Anterior cingulate cortex (tissue), 58 donors: Measurements from ENCODE around the gene SAMD3.
"Not testable (repeated sequence)": the region's sequence is repeated elsewhere in the genome, so short reads cannot be mapped to it uniquely, and the experiment has no call there.

ENCODE experiments used
- DNase-seq, 58 donors: peaks; one replicate each; lab custom pipeline; 2025; lab: John Stamatoyannopoulos, UW

Gene SAMD3

DNA sequence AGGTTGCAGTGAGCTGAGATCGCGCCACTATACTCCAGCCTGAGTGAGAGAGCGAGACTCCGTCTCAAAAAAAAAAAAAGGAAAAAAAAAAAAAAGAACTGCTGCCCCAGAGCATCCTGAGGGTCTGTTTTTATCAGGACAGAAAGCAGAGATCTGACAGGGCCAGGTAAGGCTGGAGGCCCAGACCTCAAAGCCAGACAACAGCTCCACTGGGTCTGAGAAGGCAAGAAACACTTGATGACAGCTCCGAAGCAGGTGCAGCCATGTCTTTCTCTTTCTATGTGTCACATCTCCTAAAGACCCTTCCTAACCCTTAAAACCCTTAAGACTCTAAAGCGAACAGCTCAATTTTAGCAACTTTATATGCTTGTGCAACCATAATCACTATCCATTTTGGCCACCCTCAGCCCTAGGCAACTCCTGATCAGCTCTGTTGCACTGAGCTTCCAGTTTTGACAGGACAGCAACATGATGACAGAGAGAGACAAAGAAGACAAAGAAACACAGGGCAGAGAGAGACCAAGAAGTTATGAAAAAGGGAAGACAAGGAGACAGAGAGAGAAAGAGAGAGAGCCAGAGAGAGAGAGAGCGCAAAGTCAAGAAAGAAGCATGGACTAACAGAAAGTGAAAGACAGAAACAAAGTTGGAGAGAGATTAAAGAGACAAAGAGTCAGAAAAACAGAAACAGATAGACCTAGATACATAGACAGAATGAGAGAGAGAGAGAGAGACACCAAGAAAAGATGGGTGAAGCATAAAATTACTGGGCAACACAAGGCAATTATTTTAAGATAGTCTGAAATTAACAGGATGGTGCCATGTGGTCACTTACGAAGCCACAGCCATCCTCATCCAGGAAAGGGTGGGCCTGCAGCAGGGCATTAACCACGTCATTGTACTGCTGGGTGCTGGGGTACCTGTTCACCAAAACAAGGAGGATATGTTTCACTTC lies 39.2 kb downstream of the SAMD3 start:
- DNase-seq = no peak

DNA sequence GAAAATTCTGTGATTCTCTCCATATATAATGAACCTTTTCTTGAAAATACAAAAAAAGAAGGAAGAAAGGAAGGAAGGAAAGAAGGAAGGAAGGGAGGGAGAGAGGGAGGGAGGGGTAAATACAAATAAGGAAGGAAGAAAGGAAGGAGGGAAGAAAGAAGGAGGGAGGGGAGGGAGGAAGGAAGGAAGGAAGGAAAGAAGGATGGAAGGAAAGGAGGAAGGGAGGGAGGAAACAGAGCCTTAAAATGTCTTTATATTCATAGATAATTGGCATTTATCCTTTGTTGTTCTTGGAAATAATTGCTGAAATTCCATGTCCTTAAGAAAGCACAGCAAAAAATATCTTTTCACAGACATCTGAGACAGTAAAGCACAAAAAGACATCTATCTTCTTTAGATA lies 40.3 kb downstream of the SAMD3 start:
- DNase-seq = no peak

DNA sequence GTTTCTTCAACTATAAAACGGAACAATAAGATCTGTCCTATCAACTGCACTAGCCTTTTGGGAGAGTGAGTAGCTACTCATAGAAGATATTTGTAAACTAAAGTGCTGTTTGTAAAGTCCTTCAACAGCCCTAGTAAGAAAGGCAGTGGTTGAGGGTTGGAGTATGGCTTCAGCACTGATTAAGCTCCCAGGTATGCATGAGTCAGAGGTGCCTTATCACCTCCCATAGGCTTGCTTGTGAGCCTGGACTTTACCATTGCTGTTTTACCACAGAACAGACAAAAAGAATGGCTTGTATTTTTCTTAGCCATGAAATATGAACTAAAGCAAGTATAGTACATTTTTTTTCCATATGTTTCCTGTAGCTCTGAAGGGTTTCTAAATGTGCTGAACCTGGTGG lies 44.1 kb downstream of the SAMD3 start:
- no peak for DNase-seq

DNA sequence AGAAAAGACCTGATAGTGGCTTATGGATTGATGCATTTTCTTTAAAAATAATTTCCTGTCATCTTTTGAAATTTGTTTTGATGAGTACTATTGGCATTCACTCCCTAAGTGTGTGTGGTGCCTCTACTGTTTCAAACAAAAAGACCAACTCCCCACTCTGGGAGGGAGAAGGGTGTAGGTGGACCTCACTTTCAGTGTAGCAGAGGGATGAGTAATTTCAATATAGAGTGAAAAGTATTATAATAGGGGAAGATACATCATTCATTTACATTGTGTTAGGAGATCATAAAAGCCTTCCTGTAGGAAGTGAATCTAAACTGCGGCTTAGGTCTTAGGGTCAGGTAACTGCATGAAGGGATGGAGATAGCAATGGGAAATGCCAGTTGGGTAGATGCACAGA lies 46.4 kb downstream of the SAMD3 start:
- DNase-seq = no peak

DNA sequence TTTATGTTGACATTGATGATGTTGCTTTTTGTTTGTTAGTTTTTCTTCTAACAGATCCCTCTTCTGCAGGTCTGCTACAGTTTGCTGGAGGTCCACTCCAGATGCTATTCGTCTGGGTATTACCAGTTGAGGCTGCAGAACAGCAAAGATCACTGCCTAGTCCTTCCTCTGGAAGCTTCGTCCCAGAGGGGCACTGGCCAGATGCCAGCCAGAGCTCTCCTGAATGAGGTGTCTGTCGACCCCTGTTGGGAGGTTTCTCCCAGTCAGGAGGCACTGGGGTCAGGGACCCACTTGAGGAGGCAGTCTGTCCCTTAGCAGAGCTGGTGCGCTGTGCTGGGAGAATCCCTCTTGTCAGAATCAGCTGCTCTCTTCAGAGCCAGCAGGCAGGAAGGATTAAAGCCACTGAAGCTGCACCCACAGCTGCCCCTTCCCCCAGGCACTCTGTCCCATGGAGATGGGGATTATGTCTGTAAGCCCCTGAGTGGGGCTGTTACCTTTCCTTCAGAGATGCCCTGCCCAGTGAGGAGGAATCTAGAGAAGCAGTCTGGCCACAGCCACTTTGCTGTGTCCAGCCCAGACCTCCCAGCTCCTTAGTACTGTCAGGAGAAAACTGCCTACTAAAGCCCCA lies 49.3 kb downstream of the SAMD3 start:
- not testable (repeated sequence) for DNase-seq

DNA sequence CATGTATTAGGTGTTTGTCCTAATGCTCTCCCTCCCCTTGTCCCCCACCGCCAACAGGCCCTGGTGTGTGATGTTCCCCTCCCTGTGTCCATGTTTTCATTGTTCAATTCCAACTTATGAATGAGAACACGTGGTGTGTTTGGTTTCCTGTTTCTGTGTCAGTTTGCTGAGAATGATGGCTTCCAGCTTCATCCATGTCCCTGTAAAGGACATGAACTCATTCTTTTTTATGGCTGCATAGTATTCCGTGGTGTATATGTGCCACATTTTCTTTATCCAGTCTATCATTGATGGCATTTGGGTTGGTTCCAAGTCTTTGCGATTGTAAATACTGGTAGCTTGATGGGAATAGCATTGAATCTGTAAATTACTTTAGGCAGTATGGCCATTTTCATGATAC lies 52.6 kb downstream of the SAMD3 start:
- not testable (repeated sequence) for DNase-seq

DNA sequence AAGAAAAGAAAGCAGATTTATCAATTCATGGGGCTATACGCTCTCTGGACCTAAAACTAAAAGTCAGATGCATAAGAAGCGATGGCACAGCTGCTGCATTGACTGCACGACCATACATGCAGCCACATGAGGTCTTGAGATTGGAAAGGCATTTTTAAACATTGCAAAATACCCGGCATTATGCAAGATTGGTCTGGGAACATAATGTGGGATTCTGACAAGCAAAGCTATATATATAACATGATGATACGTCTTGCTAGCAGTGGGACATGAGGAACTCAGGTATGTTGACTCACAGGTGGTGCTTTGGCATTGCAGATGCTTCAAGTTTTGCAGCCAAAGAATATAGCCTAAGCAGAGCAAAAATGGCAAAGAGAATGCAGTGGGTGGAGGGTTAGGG lies 55.1 kb downstream of the SAMD3 start:
- DNase-seq = no peak

DNA sequence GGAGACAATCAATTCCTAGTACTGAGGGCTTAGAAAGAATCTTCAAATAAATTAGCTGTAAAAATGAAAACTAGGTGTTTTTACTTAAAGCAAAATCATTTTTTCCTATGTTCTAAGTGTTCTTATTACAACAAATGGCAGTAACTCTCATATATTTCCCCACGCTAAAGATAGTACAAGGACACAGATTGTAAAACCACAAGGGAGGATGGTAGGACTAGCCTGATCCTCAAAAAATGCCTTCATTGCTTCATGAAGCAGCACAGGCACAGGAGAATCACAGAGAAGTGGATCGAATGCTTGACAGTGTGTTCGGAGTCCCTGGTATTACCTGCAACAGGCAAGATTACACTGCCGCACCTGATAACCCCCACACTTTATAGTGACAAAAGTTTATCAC lies 58.5 kb downstream of the SAMD3 start:
- no peak for DNase-seq

DNA sequence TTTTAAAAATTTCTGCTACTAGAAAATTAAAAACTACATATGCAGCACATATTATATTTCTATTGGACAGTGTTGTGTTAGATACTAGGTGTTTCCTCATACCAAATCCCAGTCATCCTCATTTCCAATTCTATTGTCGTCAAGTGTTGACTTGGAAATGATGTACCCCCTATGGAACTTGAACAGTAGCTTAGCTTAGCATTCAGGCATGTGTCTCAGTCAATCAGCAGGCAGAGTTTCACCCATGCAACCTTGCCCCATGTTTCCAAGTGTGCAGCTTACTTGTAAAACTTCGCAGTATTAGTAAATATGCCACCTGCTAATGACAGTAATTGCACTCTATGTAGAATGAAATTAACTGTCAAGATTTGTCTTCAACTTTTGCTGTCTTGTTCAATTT lies 59.5 kb downstream of the SAMD3 start:
- DNase-seq = no peak

DNA sequence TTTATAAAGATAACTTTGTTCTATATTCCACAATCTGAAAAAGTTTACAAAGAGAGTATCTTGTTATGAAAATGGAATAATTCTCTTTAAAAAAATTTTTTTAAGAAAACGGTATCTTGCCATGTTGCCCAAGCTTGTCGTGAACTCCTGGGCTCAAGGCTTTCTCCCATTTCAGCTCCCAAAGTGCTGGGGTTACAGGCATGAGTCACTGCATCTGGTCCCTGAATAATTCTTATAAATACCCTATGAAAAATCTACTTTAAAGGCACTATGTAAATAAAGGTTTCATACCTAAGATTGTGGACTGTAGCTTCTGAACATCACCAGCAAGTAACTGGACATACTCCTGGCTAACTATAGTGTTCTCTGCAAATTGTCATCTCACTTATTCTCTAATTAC lies 60.3 kb downstream of the SAMD3 start:
- DNase-seq = no peak

DNA sequence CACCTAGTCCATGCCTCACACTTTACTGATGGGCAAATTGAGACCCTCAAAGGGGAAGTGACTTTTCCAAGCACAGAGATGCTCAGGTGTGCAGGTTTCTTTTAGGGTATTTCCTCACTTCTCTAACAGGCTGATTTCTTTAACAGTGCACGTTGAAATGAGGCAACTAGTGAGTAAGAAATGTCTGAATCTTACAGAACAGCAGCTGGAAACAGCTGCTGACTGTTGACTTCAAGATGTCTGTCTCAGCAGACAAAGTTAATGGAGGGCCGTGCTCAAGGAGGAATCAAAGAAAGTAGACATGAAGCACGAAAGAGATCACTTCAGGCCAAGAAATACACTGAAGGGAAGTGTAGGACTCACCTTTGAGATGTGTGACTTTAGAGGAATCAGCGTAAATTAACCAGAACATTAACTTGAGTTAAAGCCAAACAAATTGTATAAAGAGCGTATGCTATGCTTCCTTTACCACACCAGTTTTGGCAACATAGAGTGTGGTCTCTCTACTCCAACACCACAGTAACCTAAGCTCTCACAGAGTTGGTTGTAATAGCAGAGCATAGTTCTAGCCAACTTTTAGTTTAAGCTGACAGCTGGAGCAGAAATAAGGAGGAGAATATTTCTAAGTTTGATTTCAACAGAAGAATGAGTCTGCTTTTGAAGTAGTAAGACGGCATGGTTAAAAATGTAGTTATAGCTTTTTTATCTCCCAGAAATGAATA lies 60.9 kb downstream of the SAMD3 start:
- DNase-seq = no peak

DNA sequence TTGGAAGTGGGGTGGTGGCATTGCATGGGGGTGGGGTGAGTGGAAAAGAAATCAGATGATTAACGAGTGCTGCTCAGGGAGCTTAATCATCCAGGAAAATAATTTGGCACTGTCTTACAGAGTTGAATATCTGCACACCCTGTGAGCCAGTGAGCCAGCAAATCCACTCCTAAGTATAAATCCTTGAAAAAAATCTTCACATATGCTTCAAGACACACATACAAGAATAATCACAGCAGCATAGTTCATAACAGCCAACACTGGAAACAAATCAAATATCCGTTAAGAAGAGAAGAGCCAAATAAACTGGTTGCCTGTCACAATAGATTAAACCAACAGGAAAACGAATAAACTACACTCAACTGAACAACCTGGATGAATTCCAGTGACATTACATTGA lies 62.8 kb downstream of the SAMD3 start:
- no peak for DNase-seq

DNA sequence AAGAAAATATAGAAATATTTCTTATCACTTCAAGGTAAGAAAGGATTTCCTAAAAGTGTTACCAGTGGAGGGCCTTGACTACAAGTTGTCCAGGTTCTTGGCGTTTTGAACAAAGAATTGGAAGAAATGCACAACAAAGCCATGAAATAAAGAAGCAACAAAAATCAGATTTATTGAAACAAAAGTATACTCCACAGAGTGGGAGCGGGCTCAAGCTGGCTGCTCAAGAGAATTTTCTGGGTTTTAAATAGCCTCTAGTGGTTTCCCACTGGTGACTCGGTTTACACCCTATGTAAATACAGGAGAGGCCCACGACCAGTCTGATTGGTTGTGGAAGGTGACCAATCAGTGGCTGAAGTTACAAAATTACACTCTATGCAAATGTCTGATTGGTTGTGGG lies 64.2 kb downstream of the SAMD3 start:
- no peak for DNase-seq

DNA sequence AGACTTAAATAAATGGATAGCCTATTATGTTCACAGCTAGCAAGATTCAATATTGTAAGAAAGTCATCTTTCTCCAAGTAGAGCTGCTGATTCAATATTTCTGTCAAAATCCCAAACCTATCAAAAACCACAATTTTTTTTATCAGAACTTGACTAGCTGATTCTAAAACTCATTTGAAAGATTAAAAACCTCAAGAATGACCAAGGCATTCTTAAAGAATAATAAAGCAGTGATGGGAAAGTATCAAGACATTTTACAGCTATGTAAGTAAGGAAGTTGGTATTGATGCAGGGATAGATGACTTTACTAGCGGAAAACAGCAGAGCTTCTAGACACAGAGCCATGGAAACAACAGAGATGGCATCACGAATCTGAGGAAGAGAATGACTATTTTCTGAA lies 64.7 kb downstream of the SAMD3 start:
- DNase-seq = no peak

DNA sequence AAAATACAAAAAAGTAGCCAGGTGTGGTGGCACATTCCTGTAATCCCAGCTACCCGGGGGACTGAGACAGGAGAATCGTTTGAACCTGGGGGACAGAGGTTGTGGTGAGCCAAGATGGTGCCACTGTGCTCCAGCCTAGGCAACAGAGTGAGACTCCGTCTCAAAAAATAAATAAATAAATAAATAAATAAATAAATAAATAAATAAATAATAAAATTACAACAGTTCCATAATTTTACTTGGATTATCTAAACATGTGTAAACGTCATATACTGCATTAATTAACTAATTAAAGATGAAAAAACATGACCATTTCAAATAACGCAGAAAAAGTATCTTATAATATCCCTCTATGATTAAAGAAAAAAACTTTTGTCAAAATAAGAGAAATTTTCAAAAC lies 65.8 kb downstream of the SAMD3 start:
- no peak for DNase-seq

DNA sequence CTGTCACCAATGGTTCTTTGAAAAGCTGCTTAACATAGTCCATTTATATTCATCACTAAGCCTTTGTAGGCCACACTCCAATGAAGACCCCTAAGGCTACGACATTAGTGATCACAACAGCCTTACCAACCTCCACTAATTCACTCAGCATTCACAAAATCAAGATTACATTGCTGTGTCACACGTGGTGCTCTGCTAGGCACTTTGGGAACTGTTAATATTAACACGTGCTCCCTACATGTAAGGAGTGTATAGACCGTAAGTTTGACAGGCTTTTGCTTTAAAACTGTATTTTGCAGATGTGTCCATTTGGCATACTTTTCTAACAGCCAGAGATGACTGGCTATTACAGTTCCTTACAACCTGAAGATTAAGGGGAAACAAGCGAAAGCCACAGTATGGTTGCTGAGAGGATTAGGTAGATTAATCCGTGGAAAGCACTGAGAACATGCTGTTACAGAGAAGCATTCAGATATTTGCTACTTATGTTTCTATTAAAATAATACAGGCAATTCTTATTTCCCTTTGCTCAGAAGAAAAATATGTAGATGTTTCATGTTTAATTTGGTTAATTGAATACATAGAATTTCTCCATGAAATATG lies 69.7 kb downstream of the SAMD3 start:
- no peak for DNase-seq

DNA sequence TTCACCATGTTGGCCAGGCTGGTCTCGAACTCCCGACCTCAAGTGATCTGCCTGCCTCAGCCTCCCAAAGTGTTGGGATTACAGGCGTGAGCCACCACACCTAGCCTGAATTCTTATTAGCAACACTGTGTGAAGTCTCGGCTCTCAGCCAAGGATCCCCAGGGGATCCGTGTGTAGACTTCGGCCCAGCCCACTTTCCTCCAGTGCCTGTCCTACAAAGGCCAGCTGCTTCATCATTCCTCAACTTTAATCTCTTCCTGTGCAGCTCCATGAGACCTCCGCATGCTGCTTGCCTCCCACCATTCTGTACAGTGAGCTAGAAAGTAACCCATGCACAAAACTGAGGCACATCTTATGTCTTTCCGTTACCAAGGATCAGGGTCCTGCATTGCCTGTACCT lies 71.8 kb downstream of the SAMD3 start:
- DNase-seq = no peak

DNA sequence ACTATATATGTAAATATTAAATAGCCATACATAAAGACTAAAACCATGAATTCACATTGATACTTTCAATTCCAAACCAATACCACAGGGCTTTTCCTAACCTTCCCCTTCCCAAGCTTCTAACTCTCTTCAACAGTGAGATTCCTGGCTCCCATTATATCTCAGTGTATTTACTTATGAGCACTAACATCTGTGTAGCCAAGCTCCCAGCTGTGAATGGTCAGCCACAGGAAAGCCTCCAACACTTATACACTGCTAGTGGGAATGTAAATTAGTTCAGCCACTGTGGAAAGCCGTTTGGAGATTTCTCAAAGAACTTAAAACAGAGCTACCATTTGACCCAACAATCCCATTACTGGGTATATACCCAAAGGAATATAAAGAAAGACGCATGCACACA lies 73.7 kb downstream of the SAMD3 start:
- DNase-seq = not testable (repeated sequence)

DNA sequence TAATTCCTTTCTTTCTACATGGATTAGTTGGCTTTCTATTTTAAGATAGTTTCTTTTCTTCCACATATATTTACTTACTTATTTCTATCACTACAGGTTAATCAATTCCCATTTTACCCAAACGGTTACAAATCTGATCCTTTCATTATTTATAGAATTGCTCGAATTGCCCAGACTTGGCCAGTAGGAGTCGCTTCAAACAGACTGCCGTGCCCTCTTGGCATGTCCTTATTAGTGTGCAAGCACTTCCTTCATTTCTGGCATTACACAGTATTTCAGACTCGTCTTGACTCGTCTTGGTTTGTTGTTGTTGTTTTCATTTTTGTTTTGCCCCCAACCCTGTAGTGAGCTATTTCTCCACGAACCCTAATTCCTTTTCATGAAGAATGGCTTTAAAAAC lies 74.6 kb downstream of the SAMD3 start:
- DNase-seq = no peak

DNA sequence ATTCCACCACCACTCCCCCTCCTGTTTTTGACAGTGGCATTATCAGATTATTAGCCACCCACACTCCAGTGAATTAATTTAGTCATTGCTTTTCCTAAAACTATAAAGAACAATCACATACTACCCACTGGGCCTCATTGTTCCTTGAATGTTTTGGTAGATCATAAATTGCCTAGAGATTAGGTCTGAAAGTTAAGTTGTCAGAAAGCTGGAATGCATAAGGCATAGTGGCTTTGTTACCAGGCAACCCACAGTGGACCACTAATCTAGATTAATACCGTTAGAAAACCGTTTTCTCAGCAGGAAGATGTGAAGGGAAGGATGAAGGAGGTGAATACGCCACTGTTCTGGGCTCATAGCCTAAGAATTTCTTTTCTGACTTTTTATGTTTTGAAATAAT lies 75.6 kb downstream of the SAMD3 start:
- no peak for DNase-seq

DNA sequence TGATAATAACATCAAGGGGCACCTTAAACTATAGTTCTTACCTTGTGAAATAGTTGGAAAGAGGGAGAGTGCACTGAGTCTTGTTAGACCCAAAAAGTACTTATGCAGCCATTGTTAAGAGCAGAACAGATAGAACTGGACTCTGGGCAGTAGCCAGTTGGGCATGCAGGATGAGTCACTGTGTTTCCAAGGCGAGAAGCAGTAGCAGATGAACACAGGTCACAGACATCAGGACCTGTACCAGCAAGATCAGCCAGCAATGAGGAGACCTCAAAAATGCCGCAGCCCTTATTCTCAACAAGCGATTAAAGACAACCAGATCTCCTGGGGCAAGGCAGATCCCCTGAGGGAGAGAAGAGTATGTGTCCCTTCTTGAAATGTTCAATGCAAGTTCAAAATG lies 79.0 kb downstream of the SAMD3 start:
- DNase-seq = no peak
